GM21526 (cell line): ENCODE measurements around the gene HRH4.

ENCODE experiments used
- ATAC-seq: cut with Tn5 transposase; IDR thresholded peaks from one replicate; pipeline ENCODE4 v1.9.1; 2021; ENCODE audit warnings: moderate library complexity; ENCODE audit not compliant: unreplicated experiment, low FRiP score

The HRH4 gene

DNA sequence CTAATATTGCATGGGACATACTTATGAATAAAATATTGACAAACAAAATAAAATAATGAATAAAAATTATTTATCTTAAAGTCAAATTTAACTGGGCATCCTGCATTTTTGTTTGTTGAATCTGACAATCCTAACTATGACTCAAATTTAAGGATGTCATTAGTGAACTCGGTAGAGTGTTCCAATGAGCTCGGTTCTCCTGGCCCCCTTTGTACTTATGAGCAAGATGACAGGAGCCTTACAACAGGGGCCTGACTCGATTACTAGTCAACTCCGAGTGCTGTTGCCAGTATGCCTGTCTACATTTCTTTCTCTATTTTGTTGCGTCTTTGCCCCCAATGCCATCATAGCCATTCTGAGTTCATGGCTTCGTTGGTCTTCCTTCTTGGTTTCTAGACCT lies 40.3 kb downstream of the HRH4 start:
- no peak for ATAC-seq

DNA sequence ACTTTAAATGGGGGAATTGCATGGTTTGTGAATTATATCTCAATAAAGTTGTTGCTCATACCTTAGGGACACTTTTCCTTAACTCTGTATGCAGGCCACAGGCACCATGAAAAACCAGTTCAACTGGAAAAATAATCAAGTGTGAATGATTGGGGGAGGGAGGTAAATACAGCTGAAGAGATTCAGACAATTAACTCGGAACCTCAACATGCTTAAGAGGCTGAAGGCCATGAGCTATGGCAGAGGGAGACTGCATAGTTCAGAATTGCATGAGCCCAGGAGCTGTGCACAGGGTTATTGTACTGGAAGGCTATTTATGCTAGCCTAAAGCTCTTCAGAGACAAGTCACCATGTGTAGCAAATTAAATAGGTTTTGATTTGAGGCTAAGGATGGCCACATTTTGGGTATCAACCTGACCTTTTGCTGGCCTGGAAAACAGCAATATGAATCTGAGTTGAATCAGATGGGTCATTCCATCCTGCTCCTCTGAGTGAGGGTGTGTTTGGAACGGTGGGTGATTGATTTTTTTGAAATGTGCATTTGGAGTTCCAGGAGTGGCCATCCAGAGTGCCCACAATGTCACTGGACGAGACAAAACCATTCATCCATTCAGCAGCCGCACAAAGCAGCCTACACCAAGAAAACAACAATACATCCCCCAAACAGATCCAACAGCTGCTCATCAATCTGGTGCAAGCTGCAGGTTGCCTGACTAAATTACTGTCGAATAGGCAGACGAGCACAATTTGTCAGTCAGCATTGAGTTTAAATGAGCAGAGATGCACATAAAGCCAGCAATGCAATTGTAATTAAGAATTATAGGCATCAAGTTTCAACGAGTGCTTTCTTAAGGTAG lies 42.5 kb downstream of the HRH4 start:
- ATAC-seq, result no peak

- ATAC-seq, result no peak
Measured at GRCh38 chr18:24504401-24504800, 44.0 kb downstream of the HRH4 start.

DNA sequence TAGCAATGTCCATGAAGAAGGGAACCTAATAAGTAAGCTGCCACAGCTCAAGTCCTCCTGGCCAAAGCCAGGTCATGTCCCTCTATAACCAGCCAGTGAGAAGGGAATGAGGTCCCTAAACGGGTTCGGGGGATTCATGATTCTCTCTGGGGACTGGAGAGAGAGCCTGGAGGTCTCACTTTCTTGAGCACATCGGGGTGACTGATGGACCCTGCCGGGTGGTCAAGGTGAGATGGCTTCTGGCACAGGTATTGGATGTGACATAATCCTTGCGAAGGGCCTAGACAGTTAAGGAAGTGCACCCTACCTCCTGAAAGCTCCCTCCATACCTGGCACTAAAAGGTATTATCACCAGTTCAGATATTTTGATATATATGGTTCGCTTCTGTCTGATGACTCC lies 45.7 kb downstream of the HRH4 start:
- ATAC-seq, result no peak

GRCh38 chr18:24509435-24509834 lies 49.0 kb downstream of the HRH4 start:
- no peak for ATAC-seq

- no peak for ATAC-seq
Measured at GRCh38 chr18:24514439-24514838, 54.0 kb downstream of the HRH4 start.

DNA sequence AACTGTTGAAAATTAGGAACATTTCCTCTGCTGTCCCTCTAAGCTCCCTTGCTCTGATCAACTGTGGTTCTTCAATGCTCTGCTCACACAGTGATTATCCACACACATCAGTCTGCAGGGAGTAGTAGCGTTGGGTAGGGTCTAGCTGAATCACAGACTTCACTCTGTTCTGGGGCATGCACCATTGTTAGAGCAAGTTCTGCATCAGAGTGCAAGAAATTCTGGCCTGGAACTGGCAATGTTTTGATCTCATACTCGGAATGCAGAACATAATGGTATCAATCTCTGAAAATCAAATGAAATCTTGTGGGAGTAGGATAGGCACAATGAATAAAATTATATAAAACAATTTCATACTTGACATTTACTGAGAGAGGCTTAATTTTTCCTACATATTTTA lies 55.3 kb downstream of the HRH4 start:
- no peak for ATAC-seq

GRCh38 chr18:24516261-24516660 lies 55.8 kb downstream of the HRH4 start:
- no peak for ATAC-seq

GRCh38 chr18:24517554-24517953 lies 57.1 kb downstream of the HRH4 start:
- no peak for ATAC-seq

DNA sequence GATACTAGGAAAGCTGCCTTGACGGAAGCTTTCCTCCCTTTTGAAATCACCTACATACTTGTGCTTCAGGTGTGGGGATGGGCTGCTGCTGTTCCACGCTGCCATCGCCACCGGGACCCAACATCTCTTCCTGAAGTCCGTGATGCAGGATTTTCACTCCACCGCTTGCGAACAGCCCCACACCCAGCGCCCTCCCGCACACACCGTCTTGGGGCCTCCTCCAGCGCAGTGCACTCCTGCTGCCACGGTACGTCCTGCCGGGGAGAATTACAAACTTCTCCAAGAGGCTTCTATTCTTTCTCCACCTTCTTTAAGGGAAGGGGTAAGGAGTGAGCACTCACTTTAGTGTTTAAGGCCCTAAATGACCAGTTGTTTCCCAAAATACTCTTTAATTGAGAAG lies 58.2 kb downstream of the HRH4 start:
- ATAC-seq, result no peak
